RWPE2 (cell line): ENCODE measurements around the gene MPI.
"Not testable (repeated sequence)": the region's sequence is repeated elsewhere in the genome, so short reads cannot be mapped to it uniquely, and the experiment has no call there.

Experiments
- ATAC-seq: fragments of 200-7000 bp; cut with Tn5 transposase; 3 replicates; pipeline ENCODE4 v1.9.1; 2021; ENCODE audit warnings: low read depth
- DNase-seq: peaks from one replicate; pipeline ENCODE4 v3.0.0-alpha.2; 2020; ENCODE audit warnings: low spot score
- H3K27ac ChIP-seq: fragments of 450-650 bp; 2 replicates; pipeline ENCODE4 v1.5.1; 2017; ENCODE audit warnings: mild to moderate bottlenecking; ENCODE audit not compliant: poor library complexity, severe bottlenecking
- H3K27me3 ChIP-seq: fragments of 250-450 bp; sonication (Bioruptor Pico); 2 replicates; pipeline ENCODE4 v1.5.1; 2021; ENCODE audit warnings: mild to moderate bottlenecking, moderate library complexity; ENCODE audit not compliant: insufficient read depth, poor library complexity, severe bottlenecking
- H3K36me3 ChIP-seq: fragments of 250-450 bp; sonication (Bioruptor Pico); 2 replicates; pipeline ENCODE4 v1.5.1; 2020; ENCODE audit warnings: low read depth, mild to moderate bottlenecking, moderate library complexity
- H3K4me1 ChIP-seq: fragments of 250-450 bp; sonication (Bioruptor Pico); 2 replicates; pipeline ENCODE4 v1.5.1; 2021; ENCODE audit warnings: mild to moderate bottlenecking, moderate library complexity; ENCODE audit not compliant: insufficient read depth, poor library complexity, severe bottlenecking
- H3K4me3 ChIP-seq: fragments of 250-450 bp; sonication (Bioruptor Pico); 2 replicates; pipeline ENCODE4 v1.5.1; 2021; ENCODE audit warnings: mild to moderate bottlenecking, moderate library complexity; ENCODE audit not compliant: severe bottlenecking
- H3K9me3 ChIP-seq: fragments of 250-450 bp; sonication (Bioruptor Pico); 2 replicates; pipeline ENCODE4 v1.5.1; 2021; ENCODE audit warnings: mild to moderate bottlenecking, moderate library complexity; ENCODE audit not compliant: severe bottlenecking
- TF ChIP-seq, protein P1 (sequence below): fragments of 450-650 bp; IDR thresholded peaks from one replicate; pipeline ENCODE4 v1.5.1; 2017; ENCODE audit warnings: mild to moderate bottlenecking, moderate library complexity; ENCODE audit not compliant: poor library complexity, severe bottlenecking

The MPI gene

GRCh38 chr15:74884428-74885223 is 5.2 kb upstream of the MPI start:
- H3K9me3 ChIP-seq, result no peaks in the 10 kb centered on the region
- DNase-seq, result no peak
- H3K4me3 ChIP-seq, result no peak overlapping the region
- peak overlapping the region; percentile 12 for H3K27ac ChIP-seq
- peaks cover 14% of the 10 kb centered on the region for H3K4me1 ChIP-seq
- H3K27me3 ChIP-seq, result no peaks in the 10 kb centered on the region
- TF ChIP-seq, protein P1, sequence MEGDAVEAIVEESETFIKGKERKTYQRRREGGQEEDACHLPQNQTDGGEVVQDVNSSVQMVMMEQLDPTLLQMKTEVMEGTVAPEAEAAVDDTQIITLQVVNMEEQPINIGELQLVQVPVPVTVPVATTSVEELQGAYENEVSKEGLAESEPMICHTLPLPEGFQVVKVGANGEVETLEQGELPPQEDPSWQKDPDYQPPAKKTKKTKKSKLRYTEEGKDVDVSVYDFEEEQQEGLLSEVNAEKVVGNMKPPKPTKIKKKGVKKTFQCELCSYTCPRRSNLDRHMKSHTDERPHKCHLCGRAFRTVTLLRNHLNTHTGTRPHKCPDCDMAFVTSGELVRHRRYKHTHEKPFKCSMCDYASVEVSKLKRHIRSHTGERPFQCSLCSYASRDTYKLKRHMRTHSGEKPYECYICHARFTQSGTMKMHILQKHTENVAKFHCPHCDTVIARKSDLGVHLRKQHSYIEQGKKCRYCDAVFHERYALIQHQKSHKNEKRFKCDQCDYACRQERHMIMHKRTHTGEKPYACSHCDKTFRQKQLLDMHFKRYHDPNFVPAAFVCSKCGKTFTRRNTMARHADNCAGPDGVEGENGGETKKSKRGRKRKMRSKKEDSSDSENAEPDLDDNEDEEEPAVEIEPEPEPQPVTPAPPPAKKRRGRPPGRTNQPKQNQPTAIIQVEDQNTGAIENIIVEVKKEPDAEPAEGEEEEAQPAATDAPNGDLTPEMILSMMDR, result no peak
- ATAC-seq, result peak; percentile 64
- no peaks in the 10 kb centered on the region for H3K36me3 ChIP-seq

GRCh38 chr15:74885461-74885860 is 4.4 kb upstream of the MPI start:
- Histone ChIP-seq H3K27ac (peak overlapping the region; percentile 12), H3K36me3 (no peaks in the 10 kb centered on the region), H3K4me1 (peaks cover 15% of the 10 kb centered on the region), H3K27me3 (no peaks in the 10 kb centered on the region), H3K9me3 (no peaks in the 10 kb centered on the region), H3K4me3 (no peak overlapping the region)
- TF ChIP-seq, protein P1, result no peak
- DNase-seq (no peak), ATAC-seq (no peak)

GRCh38 chr15:74887537-74888193 is 2.2 kb upstream of the MPI start:
- H3K9me3 ChIP-seq, ATAC-seq, H3K4me3 ChIP-seq: not testable (repeated sequence)

DNA sequence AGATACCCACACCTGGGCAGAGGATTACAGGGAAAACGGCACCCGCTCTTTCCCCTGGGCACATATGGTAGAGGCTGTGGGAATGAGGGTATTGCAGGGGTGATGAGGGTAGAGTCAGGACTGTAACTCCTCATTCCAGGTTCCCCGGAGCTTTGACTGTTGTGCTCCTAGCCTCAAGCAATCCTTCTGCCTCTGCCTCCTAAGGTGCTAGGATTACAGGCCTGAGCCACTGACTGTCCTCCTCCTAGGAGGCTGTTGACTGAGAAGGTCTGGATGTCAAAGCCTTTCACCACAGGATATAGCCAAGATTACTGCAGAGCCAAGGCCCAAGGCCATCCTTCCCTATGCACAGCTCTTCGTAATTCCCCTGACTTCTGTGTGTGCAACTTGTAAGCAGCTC is 1.1 kb upstream of the MPI start:
- ATAC-seq (no peak), DNase-seq (no peak)
- no peak overlapping the region for H3K27ac ChIP-seq
- H3K36me3 ChIP-seq, result peaks cover 30% of the 10 kb centered on the region
- H3K9me3 ChIP-seq, result no peaks in the 10 kb centered on the region
- H3K27me3 ChIP-seq, result no peaks in the 10 kb centered on the region
- H3K4me1 ChIP-seq, result peaks cover 20% of the 10 kb centered on the region
- TF ChIP-seq, protein P1, result no peak
- no peak overlapping the region for H3K4me3 ChIP-seq

More at GRCh38 chr15:74887537-74888193, 2.2 kb upstream of the MPI start:
- peaks cover 19% of the 10 kb centered on the region for H3K36me3 ChIP-seq
- H3K27me3 ChIP-seq, DNase-seq, H3K27ac ChIP-seq: not testable (repeated sequence)
- H3K4me1 ChIP-seq, result peaks cover 18% of the 10 kb centered on the region

DNA sequence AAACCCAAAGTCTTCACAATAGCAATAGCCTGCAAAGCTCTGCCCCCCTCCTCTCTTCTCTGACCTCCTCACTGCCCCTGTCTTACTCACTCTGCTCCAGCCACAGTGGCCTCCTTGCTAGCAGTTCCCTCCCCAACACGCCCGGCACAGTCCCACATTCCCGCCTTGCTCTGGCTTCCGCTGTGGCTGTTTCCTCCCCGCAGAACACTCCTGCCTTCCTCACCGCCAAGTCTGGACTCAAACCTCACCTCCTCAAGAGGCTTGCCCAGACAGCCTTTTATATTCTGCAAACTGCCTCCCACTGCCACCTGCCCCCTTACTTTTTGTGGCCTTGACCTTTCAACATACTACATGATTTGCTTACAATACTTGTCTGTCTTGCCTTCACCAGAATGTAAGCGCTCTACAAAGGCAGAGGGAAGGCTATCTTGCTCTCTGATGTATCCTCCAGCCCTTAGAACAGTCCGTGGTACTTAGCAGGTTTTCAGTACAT is 406 bp upstream of the MPI start:
- TF ChIP-seq, protein P1, result no peak
- Histone ChIP-seq H3K4me1 (peaks cover 15% of the 10 kb centered on the region), H3K36me3 (peaks cover 30% of the 10 kb centered on the region), H3K4me3 (peak overlapping the region; percentile 87), H3K9me3 (no peaks in the 10 kb centered on the region), H3K27ac (no peak overlapping the region), H3K27me3 (no peaks in the 10 kb centered on the region)
- ATAC-seq, result no peak
- no peak for DNase-seq
